Large intestine (tissue), 3 donors: Measurements from ENCODE around the gene LTA4H. TPM values are rescaled to one million over a fixed set of nuclear protein-coding genes. Genes with fewer than 3 reads are reported as not detected.

ENCODE experiments used
- DNase-seq, 2 donors: peaks; one replicate each; pipeline versions ENCODE4 v3.0.0 to v3.0.0-alpha.2; 2013
- H3K27ac ChIP-seq: one replicate; pipeline ENCODE4 v1.5.1; 2013; ENCODE audit warnings: low read length
- H3K27me3 ChIP-seq: 2 replicates; pipeline ENCODE4 v1.6.1; 2013; ENCODE audit warnings: low read length; ENCODE audit not compliant: control insufficient read depth, insufficient read depth
- H3K36me3 ChIP-seq: 2 replicates; pipeline ENCODE4 v1.6.1; 2013; ENCODE audit warnings: low read length; ENCODE audit not compliant: control insufficient read depth, insufficient read depth
- H3K4me1 ChIP-seq: one replicate; pipeline ENCODE4 v1.6.1; 2013; ENCODE audit warnings: low read length; ENCODE audit not compliant: control insufficient read depth, insufficient read depth
- H3K4me3 ChIP-seq: one replicate; pipeline ENCODE4 v1.5.1; 2013; ENCODE audit warnings: low read length
- H3K9me3 ChIP-seq: one replicate; pipeline ENCODE4 v1.6.1; 2013; ENCODE audit warnings: mild to moderate bottlenecking, low read depth, low read length, moderate library complexity; ENCODE audit not compliant: control insufficient read depth
- WGBS: methylation state at CpG from one replicate; pipeline ENCODE4 v1.1.5; 2013; ENCODE audit warnings: low lambda C conversion rate; ENCODE audit not compliant: insufficient coverage; 5-methylcytosine and 5-hydroxymethylcytosine counted together
- polyA plus RNA-seq: library from polyadenylated mRNA; unstranded; fragments of 120-200 nt; gene quantifications from one replicate; pipeline ENCODE4 v1.2.1, GENCODE V29; 2013

LTA4H gene
- polyA plus RNA-seq, 1 donor: 218 TPM

- no peak overlapping the region for H3K4me3 ChIP-seq
- H3K4me1 ChIP-seq: no peaks in the 10 kb centered on the region
- no peak overlapping the region for H3K27ac ChIP-seq
- DNase-seq: no peak
- H3K27me3 ChIP-seq: no peaks in the 10 kb centered on the region
- WGBS: no CpG with 5 or more reads among the region's 1 CpG
- H3K36me3 ChIP-seq: peaks cover 60% of the 10 kb centered on the region
- no peaks in the 10 kb centered on the region for H3K9me3 ChIP-seq
Measured at GRCh38 chr12:96006727-96007126, 28.7 kb downstream of the LTA4H start.

DNA sequence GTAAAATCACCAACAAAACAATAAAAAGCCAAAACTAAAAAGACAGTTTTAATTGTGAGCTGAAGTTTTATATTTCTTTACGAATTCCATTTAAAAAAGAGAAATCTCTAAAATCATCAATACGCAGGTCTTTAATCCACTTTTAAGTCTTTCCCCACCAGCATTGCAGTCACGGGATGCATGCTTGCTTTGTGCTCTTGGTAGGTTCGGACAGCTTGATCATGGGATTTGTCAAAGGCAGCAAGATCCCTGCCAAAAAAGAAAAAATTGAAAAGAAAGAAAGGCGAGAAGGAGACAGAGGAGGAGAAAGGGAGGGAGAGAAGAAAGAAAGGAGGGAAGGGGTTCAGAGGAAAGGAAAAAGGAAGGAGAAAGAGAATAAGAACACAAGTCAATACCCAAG, 34.5 kb downstream of the LTA4H start:
- Histone ChIP-seq H3K27ac (no peak overlapping the region), H3K9me3 (no peaks in the 10 kb centered on the region), H3K36me3 (peaks cover 31% of the 10 kb centered on the region), H3K27me3 (no peaks in the 10 kb centered on the region), H3K4me3 (no peak overlapping the region), H3K4me1 (peaks cover 14% of the 10 kb centered on the region)
- 93% methylated on average over 3 of the region's 5 CpGs for WGBS
- DNase-seq: no peak

- no peaks in the 10 kb centered on the region for H3K27me3 ChIP-seq
- no peak overlapping the region for H3K4me3 ChIP-seq
- peaks cover 18% of the 10 kb centered on the region for H3K36me3 ChIP-seq
- H3K27ac ChIP-seq: no peak overlapping the region
- peaks cover 19% of the 10 kb centered on the region for H3K4me1 ChIP-seq
- H3K9me3 ChIP-seq: no peaks in the 10 kb centered on the region
- DNase-seq: no peak
- WGBS: no CpG with 5 or more reads among the region's 5 CpGs
Measured at GRCh38 chr12:95999484-95999883, 35.9 kb downstream of the LTA4H start.

DNA sequence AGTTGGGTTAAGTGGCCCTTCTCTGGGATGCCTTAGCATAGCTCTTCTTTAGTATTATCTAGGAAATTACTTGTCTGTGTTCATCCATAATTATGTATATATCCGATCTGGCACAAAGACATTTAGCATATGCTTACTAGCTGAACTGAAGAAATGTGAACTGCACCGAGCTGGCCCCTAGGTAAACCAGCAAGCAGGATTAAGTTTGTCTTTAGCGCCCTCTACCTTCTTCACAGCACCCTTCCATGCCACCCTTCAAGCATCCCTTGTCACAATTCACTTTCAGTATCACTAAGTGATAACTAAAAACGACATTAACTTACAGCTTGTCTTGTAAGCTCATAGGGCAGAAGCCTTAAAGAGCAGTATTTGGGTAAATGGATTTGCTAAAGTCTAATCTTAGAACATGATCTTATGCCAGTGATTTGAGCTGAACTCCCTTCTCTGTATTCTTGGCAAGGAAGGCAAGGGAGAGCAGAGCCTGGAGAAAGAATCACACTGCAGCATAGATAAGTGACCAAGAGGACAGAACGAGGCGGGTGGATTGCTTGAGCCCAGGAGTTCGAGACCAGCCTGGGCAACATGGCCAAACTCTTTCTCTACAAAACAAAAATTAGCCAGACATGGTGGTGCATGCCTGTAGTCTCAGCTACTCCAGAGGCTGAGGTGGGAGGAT, 36.6 kb downstream of the LTA4H start:
- DNase-seq: peak; percentile 64 to 73
- WGBS: 0% methylated on average over 1 of the region's 7 CpGs
- Histone ChIP-seq H3K4me1 (peaks cover 19% of the 10 kb centered on the region), H3K27me3 (no peaks in the 10 kb centered on the region), H3K4me3 (no peak overlapping the region), H3K27ac (no peak overlapping the region), H3K9me3 (no peaks in the 10 kb centered on the region), H3K36me3 (peaks cover 16% of the 10 kb centered on the region)

- H3K4me1 ChIP-seq: peaks cover 19% of the 10 kb centered on the region
- H3K9me3 ChIP-seq: no peaks in the 10 kb centered on the region
- H3K36me3 ChIP-seq: peaks cover 16% of the 10 kb centered on the region
- no peaks in the 10 kb centered on the region for H3K27me3 ChIP-seq
- no peak overlapping the region for H3K27ac ChIP-seq
- WGBS: 93% methylated on average over 3 of the region's 5 CpGs
- H3K4me3 ChIP-seq: no peak overlapping the region
- no peak for DNase-seq
Measured at GRCh38 chr12:95997911-95998510, 37.4 kb downstream of the LTA4H start.

DNA sequence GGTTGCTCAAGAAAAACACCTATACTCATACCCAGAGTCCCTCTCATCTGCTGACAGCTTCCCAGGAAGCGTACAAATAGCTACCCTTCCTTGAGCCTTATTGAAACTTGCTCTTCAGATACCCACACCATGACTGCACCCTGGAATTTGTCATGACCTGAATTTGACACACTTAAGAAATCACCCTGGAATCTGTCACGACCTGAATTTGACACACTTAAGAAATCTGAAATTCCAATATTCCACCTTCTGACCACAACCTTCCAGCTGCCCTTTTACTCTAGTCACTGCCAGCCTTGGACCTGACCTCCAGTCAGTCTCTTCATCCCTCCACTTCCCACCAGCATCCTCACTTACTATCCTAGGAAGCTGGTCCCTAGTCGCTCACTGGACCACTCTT, 38.1 kb downstream of the LTA4H start:
- peaks cover 19% of the 10 kb centered on the region for H3K4me1 ChIP-seq
- H3K27me3 ChIP-seq: no peaks in the 10 kb centered on the region
- no peaks in the 10 kb centered on the region for H3K9me3 ChIP-seq
- peaks cover 12% of the 10 kb centered on the region for H3K36me3 ChIP-seq
- no peak overlapping the region for H3K27ac ChIP-seq
- WGBS: no CpG with 5 or more reads among the region's 3 CpGs
- H3K4me3 ChIP-seq: no peak overlapping the region
- DNase-seq: no peak

DNA sequence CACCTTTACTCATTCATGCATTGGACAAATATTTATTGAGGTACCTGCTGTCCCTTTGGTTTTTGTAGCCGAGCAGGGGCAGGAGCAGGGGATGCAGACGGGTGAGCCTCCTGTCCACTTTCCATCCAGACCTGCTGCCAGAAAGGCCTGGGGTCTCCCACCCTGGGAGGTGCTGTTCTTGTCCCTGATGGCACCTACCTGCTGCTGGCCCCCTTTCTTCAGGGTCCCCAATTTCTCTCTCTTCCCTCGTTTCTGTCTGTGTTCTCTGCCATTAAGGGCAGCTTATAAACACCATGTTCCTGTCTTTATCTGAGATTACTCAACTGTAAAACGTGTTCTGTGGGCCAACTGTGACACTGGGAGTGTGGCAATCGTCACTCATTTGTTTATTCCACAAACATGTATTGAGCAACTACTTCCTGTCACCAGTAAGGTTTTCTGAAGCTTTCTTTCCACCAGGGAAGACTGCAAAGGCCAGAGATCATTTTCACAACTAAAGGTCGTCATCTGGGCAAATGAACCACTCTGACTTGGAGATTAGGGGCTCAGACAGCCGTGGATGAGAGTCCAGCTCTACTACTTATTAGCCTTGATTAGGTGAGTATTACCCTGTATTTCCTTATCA, 39.2 kb downstream of the LTA4H start, which contains the start of gene HAL:
HAL (minus strand) TSS at position 311 of the 625 bp plus-strand sequence. CDS start 434 bp downstream, outside the sequence.
- Histone ChIP-seq H3K4me3 (no peak within 1 kb of the TSS), H3K27ac (peak within 1 kb of the TSS; percentile 68), H3K36me3 (peaks cover 8% of the 10 kb centered on the region), H3K27me3 (no peaks in the 10 kb centered on the region), H3K4me1 (peaks cover 19% of the 10 kb centered on the region), H3K9me3 (no peaks in the 10 kb centered on the region)
- DNase-seq: peak; percentile 84 to 94
- no CpG with 5 or more reads among the region's 7 CpGs for WGBS

DNA sequence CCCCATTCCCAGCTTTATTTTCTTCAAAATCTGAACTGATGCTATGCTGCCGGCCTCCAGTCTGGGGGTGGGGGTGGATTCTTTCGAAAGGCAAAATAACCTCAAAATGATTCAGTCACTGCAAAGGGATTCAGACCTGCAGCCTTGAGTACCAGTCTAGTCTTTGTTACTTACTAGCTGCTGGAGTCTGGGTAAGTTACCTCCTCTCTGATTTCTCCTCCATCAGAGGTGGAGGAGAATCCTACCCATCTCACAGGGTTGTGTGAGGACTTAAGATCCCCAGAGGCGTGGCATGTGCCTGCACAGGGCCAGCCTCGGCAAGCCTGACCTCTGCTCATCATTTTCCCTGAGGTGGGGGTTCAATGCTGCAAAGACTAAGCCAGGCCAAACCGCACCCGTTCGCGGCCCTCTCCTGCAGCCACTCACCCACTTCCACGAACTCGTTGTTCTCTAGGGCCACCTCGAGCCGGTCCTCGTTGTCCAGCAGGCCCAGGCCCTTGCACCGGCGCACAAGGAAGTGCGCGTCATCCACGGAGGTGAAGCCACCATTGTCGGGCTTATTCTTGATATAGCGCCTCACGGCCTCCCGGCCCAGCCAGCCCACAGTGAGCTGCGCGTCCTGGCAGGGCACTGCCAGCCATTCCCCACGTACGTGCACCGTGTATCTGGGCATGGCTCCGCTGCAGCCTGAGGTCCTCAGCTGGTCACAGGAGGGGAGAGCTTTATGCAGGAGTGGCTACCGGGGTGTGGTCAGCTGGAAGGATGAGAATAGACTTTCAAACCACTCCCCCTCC, 40.0 kb downstream of the LTA4H start:
- peak overlapping the region; percentile 68 for H3K27ac ChIP-seq
- H3K4me1 ChIP-seq: peaks cover 19% of the 10 kb centered on the region
- no peak overlapping the region for H3K4me3 ChIP-seq
- no peak for DNase-seq
- no peaks in the 10 kb centered on the region for H3K9me3 ChIP-seq
- no CpG with 5 or more reads among the region's 29 CpGs for WGBS
- peaks cover 5% of the 10 kb centered on the region for H3K36me3 ChIP-seq
- H3K27me3 ChIP-seq: no peaks in the 10 kb centered on the region

- H3K27ac ChIP-seq: no peak overlapping the region
- H3K4me1 ChIP-seq: peaks cover 19% of the 10 kb centered on the region
- peaks cover 2% of the 10 kb centered on the region for H3K36me3 ChIP-seq
- no peak overlapping the region for H3K4me3 ChIP-seq
- no peaks in the 10 kb centered on the region for H3K27me3 ChIP-seq
- no peak for DNase-seq
- H3K9me3 ChIP-seq: no peaks in the 10 kb centered on the region
- no CpG with 5 or more reads among the region's 5 CpGs for WGBS
Measured at GRCh38 chr12:95994476-95994875, 40.9 kb downstream of the LTA4H start.

DNA sequence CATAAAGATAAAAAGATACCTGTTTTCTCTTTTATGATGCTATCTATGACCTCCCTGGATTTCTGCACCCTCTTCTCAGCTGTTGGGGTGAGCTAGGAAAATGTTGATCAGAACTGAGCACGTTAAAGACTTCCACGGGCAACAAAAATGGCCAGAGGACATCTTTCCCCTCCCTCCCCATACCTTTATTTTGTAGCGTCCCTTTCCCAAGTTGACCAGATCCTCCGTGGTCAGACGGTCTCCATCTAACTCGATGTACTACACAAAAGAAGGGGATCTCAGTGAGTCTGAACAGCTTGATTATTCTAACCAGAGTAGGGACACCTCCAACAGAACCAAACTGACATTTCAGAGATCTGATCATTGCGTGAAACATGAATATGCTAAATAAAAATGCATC, 41.5 kb downstream of the LTA4H start:
- Histone ChIP-seq H3K36me3 (peaks cover 2% of the 10 kb centered on the region), H3K9me3 (no peaks in the 10 kb centered on the region), H3K4me3 (no peak overlapping the region), H3K27ac (no peak overlapping the region), H3K4me1 (peaks cover 19% of the 10 kb centered on the region), H3K27me3 (no peaks in the 10 kb centered on the region)
- no peak for DNase-seq
- WGBS: no CpG with 5 or more reads among the region's 7 CpGs
